Fibroblast of mammary gland (primary cell): Measurements from ENCODE around the gene MLX.

Experiments
- DNase-seq: peaks from one replicate; pipeline ENCODE4 v3.0.0-alpha.2; 2010; ENCODE audit warnings: low read depth
- H3K4me3 ChIP-seq: 2 replicates; pipeline ENCODE4 v1.5.1; 2011; ENCODE audit warnings: low read depth, mild to moderate bottlenecking, low read length, moderate library complexity; ENCODE audit not compliant: control insufficient read depth
- CTCF ChIP-seq: conservative IDR thresholded peaks from 2 replicates; pipeline ENCODE4 v1.5.1; 2011; ENCODE audit warnings: low read depth, low read length, inconsistent platforms; ENCODE audit not compliant: control insufficient read depth, insufficient read depth

Gene MLX

GRCh38 chr17:42571435-42572225, 4.7 kb downstream of the MLX start:
- no peak overlapping the region for H3K4me3 ChIP-seq
- TF ChIP-seq CTCF, result no peak
- DNase-seq, result no peak

GRCh38 chr17:42573095-42573494, 6.2 kb downstream of the MLX start:
- no peak for DNase-seq
- H3K4me3 ChIP-seq, result no peak overlapping the region
- no peak for TF ChIP-seq CTCF

GRCh38 chr17:42574463-42574862, 7.6 kb downstream of the MLX start:
- no peak for DNase-seq
- H3K4me3 ChIP-seq, result no peak overlapping the region
- no peak for TF ChIP-seq CTCF

- TF ChIP-seq CTCF, result no peak
- peak overlapping the region; percentile 93 for H3K4me3 ChIP-seq
- DNase-seq, result no peak
Observed at GRCh38 chr17:42577140-42577531, 10.2 kb downstream of the MLX start.

- peak; percentile 92 for DNase-seq
- peak; percentile 23 for TF ChIP-seq CTCF
- H3K4me3 ChIP-seq, result peak within 1 kb of the TSS; percentile 93
Observed at GRCh38 chr17:42577532-42578281, 10.8 kb downstream of the MLX start, which contains the start of gene PSMC3IP. PSMC3IP (minus strand) TSS chr17:42577729; CDS start chr17:42577686, 43 bp downstream.

GRCh38 chr17:42578282-42578869, 11.5 kb downstream of the MLX start:
- TF ChIP-seq CTCF, result peak; percentile 79
- peak; percentile 76 for DNase-seq
- peak overlapping the region; percentile 93 for H3K4me3 ChIP-seq
